ENCODE data around the gene PUS10. TPM values are rescaled to one million over a fixed set of nuclear protein-coding genes. Genes with fewer than 3 reads are reported as not detected.
A peak's percentile ranks its signal among the peaks of the same experiment; 100 is the strongest.

The PUS10 gene
- total and polyA plus RNA-seq, 2 of the 13 experiments (the other 11 are each of a cell fraction or from before 2014, with no cell fraction given): 41.4 to 44.3 TPM

GRCh38 chr2:61057562-61057961, 39.5 kb upstream of the PUS10 start (continued):
- TF ChIP-seq RBM22 (optimal IDR thresholded peaks at IDR 0.05; ENCODE audit: low read length): peak; percentile 54
- no peak for TF ChIP-seq ZNF883 (CRISPR knock-in tag; IDR thresholded peaks at IDR 0.05; ENCODE audit: not compliant biosample characterization)
- TF ChIP-seq ZNF263 (CRISPR knock-in tag; IDR thresholded peaks at IDR 0.05): peak; percentile 84
- TF ChIP-seq ZBTB39 (CRISPR knock-in tag; IDR thresholded peaks at IDR 0.05): no peak
- peak; percentile 27; the same call in 1 of the 2 replicates for TF ChIP-seq POLR2G (IDR thresholded peaks at IDR 0.05; ENCODE audit: low read depth, low read length)

DNA sequence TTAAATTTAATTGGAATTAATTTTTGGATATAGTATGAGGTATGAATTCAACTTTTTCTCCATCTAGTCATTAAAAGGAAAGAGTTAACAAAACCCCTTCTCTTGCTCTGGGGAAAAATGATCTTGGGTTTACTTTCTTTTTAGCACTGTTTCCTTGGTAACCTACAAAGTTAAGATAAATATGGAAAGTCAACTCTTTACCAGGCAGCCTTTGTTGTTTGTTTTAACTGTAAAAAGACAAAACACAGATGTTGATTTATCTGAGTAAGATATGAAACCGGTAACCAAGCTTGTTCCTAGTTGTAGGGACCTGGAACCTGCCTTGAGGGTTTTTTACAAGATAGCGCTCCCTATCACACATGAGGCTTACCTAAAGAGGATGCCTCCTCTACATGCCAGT, 37.5 kb upstream of the PUS10 start:
- BruUV-seq (replicated peaks): TSS peak; percentile 28
- H4K20me1 ChIP-seq (ENCODE audit: insufficient read depth, low read length): no peaks in the 10 kb centered on the region
- WGBS (ENCODE audit: low lambda C conversion rate): 71% methylated on average over 2 of the region's 2 CpGs
- FAIRE-seq (no peak), DNase-seq (ENCODE audit: low spot score) (no peak), ATAC-seq (0 out of 3 replicates have a peak, but pooled peaks have one; percentile 23)
- H3K4me3 ChIP-seq (replicated peaks in 1 of 3; ENCODE audit: insufficient read depth in 1 of 3, low read depth in 2 of 3, low read length in 3 of 3): no peak overlapping the region
- no peaks in the 10 kb centered on the region for H3K9me3 ChIP-seq (ENCODE audit: low read length)
- ChIA-PET POLR2A (no interaction called here), CTCF (ENCODE audit: low intra/inter-chr PET ratio, low total read pairs) (no interaction called here)
- no peak overlapping the region for H2AFZ ChIP-seq (ENCODE audit: low read length)
- no peaks in the 10 kb centered on the region for H3K27me3 ChIP-seq (ENCODE audit: control insufficient read depth in 1 of 2, insufficient read depth in 2 of 2, low read length in 2 of 2)
- peak; percentile 18; the same call in 1 of the 2 replicates for TF ChIP-seq RFX3 (CRISPR knock-in tag; IDR thresholded peaks at IDR 0.05)
- TF ChIP-seq ZNF768 (CRISPR knock-in tag; IDR thresholded peaks at IDR 0.05): no peak
- TF ChIP-seq RFX1 (IDR thresholded peaks at IDR 0.05): peak; percentile 13; the same call in 1 of the 2 replicates
- TF ChIP-seq, protein P1, sequence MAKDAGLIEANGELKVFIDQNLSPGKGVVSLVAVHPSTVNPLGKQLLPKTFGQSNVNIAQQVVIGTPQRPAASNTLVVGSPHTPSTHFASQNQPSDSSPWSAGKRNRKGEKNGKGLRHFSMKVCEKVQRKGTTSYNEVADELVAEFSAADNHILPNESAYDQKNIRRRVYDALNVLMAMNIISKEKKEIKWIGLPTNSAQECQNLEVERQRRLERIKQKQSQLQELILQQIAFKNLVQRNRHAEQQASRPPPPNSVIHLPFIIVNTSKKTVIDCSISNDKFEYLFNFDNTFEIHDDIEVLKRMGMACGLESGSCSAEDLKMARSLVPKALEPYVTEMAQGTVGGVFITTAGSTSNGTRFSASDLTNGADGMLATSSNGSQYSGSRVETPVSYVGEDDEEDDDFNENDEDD (CRISPR knock-in tag; IDR thresholded peaks at IDR 0.05; ENCODE audit: borderline replicate concordance): no peak
- TF ChIP-seq ZFP62 (CRISPR knock-in tag; IDR thresholded peaks at IDR 0.05): no peak
- TF ChIP-seq GATAD2A (CRISPR knock-in tag; IDR thresholded peaks at IDR 0.05): 0 out of 2 replicates have a peak, but pooled peaks have one; percentile 18
- TF ChIP-seq ZNF652 (CRISPR knock-in tag; IDR thresholded peaks at IDR 0.05; ENCODE audit: borderline replicate concordance, low read depth): peak; percentile 62; the same call in 1 of the 2 replicates
- no peak for TF ChIP-seq SRY (CRISPR knock-in tag; IDR thresholded peaks at IDR 0.05)
- TF ChIP-seq SIN3A (IDR thresholded peaks at IDR 0.05; ENCODE audit: borderline replicate concordance, low read depth, low read length): no peak
- no peak for TF ChIP-seq TAF1 (CRISPR knock-in tag; IDR thresholded peaks at IDR 0.05)
- no peak for TF ChIP-seq THAP11 (CRISPR knock-in tag; IDR thresholded peaks at IDR 0.05)
- no peak for TF ChIP-seq STAT5B (CRISPR knock-in tag; IDR thresholded peaks at IDR 0.05)
- no peak for TF ChIP-seq ZNF546 (CRISPR knock-in tag; conservative IDR thresholded peaks at IDR 0.05)
- H3K27ac ChIP-seq (ENCODE audit: extremely low read length, insufficient read depth, low read length): peak overlapping the region; percentile 60
- no peaks in the 10 kb centered on the region for H3K79me2 ChIP-seq (ENCODE audit: insufficient read depth, low read length)
- intact Hi-C loops (cut with micrococcal nuclease; ENCODE audit: unreplicated experiment) (no loop called here), in situ Hi-C loops (cut with HindIII; ENCODE audit: extremely low pct_ligation_motif_present, low pct_unique_long_range_greater_than_20kb) (no loop called here)
- H3K4me2 ChIP-seq (ENCODE audit: low read depth, low read length): no peak overlapping the region
- peaks cover 4 to 17% of the 10 kb centered on the region in 2 experiments for H3K36me3 ChIP-seq (replicated peaks in 1 of 2; ENCODE audit: control insufficient read depth in 1 of 2, insufficient read depth in 2 of 2, low read length in 2 of 2)
- no peak overlapping the region for H3K9ac ChIP-seq (ENCODE audit: insufficient read depth, low read depth, low read length)
- peaks cover 12% of the 10 kb centered on the region; the same call in 1 of the 2 replicates for H3K4me1 ChIP-seq (ENCODE audit: insufficient read depth, low read length)

All from HepG2 (cell line).